Panc1 (cell line): Measurements from ENCODE around the gene HAUS1. TPM values are rescaled to one million over a fixed set of nuclear protein-coding genes. Genes with fewer than 3 reads are reported as not detected.

Source experiments
- ATAC-seq: fragments of 200-7000 bp; cut with Tn5 transposase; 2 replicates; pipeline ENCODE4 v1.9.1; 2020; ENCODE audit warnings: mild to moderate bottlenecking, moderate library complexity
- BruUV-seq: library from RNA; stranded (reverse); fragments of 400-500 nt; replicated peaks from 2 replicates; lab custom pipeline; 2021; lab: Mats Ljungman, UMichigan
- CTCF ChIA-PET: fragments of 300-600 bp; sonication (Branson Sonifier 250); formaldehyde crosslinking; loops from one replicate; lab custom pipeline; 2022; ENCODE audit warnings: antibody characterized with exemption; lab: Charles Lee
- POLR2A ChIA-PET: fragments of 300-600 bp; sonication (Branson Sonifier 250); formaldehyde crosslinking; loops from one replicate; lab custom pipeline; 2022; ENCODE audit warnings: antibody characterized with exemption; lab: Charles Lee
- DNase-seq: peaks from one replicate; pipeline ENCODE4 v3.0.0-alpha.2; 2010; ENCODE audit warnings: low read depth, low spot score
- H3K27ac ChIP-seq: 2 replicates; pipeline ENCODE4 v1.5.1; 2011; ENCODE audit warnings: mild to moderate bottlenecking, low read length, inconsistent platforms
- H3K27me3 ChIP-seq: fragments of 200-500 bp; sonication (Bioruptor generic); 2 replicates; pipeline ENCODE4 v1.6.0; 2014; ENCODE audit warnings: low read length, inconsistent platforms; ENCODE audit not compliant: control insufficient read depth, insufficient read depth
- H3K36me3 ChIP-seq: fragments of 200-500 bp; sonication (Bioruptor generic); 2 replicates; pipeline ENCODE4 v1.5.1; 2014; ENCODE audit warnings: inconsistent platforms, mild to moderate bottlenecking, low read length, moderate library complexity; ENCODE audit not compliant: control insufficient read depth, insufficient read depth
- H3K4me1 ChIP-seq: 2 replicates; pipeline ENCODE4 v1.5.1; 2011; ENCODE audit warnings: inconsistent platforms, mild to moderate bottlenecking, low read length, moderate library complexity; ENCODE audit not compliant: control insufficient read depth, insufficient read depth
- H3K4me3 ChIP-seq, 2 experiments: 2 replicates each; pipeline ENCODE4 v1.5.1; 2011 to 2012; ENCODE audit warnings: low read depth in 2 of 2, low read length in 2 of 2, mild to moderate bottlenecking in 2 of 2, inconsistent platforms in 1 of 2, moderate library complexity in 1 of 2
- H3K9me3 ChIP-seq: fragments of 200-500 bp; sonication (Bioruptor generic); 2 replicates; pipeline ENCODE4 v1.5.1; 2014; ENCODE audit warnings: low read depth, mild to moderate bottlenecking, inconsistent platforms, low read length, moderate library complexity; ENCODE audit not compliant: control insufficient read depth, insufficient read depth
- POLR2AphosphoS5 ChIP-seq: IDR thresholded peaks from 2 replicates; pipeline ENCODE4 v1.6.1; 2012; ENCODE audit warnings: mild to moderate bottlenecking, low read depth, low read length, moderate library complexity
- SIN3A ChIP-seq: IDR thresholded peaks from 2 replicates; pipeline ENCODE4 v1.6.1; 2012; ENCODE audit warnings: low read depth, mild to moderate bottlenecking, low read length, moderate library complexity, borderline replicate concordance; ENCODE audit not compliant: insufficient read depth
- TCF7L2 ChIP-seq: IDR thresholded peaks from 2 replicates; pipeline ENCODE4 v1.6.1; 2011; ENCODE audit warnings: mild to moderate bottlenecking, low read depth, low read length, inconsistent platforms
- in situ Hi-C: cut with HindIII; loops from 2 replicates; pipeline ENCODE4 v1.10.0; 2016; ENCODE audit warnings: low sequenced_read_pairs, low pct_unique_long_range_greater_than_20kb
- intact Hi-C: fragments of 100-400 bp; cut with micrococcal nuclease; formaldehyde crosslinking; loops from one replicate; pipeline ENCODE4 v1.10.0; 2022; ENCODE audit not compliant: unreplicated experiment
- total RNA-seq: library from RNA; stranded (reverse); gene quantifications from one replicate; pipeline ENCODE4 v1.2.1, GENCODE V29; 2021; ENCODE audit not compliant: unreplicated experiment
- TF ChIP-seq, protein P1 (sequence below), 2 experiments: IDR thresholded peaks; 2 replicates each; pipeline ENCODE4 v1.6.1; 2011 to 2012; ENCODE audit warnings: low read depth in 2 of 2, control low read depth in 1 of 2, low read length in 1 of 2, mild to moderate bottlenecking in 1 of 2, moderate library complexity in 1 of 2; ENCODE audit not compliant: insufficient read depth in 1 of 2
- TF ChIP-seq, protein P2 (sequence below): fragments of 450-650 bp; IDR thresholded peaks from 2 replicates; pipeline ENCODE4 v1.5.1; 2017; ENCODE audit warnings: mild to moderate bottlenecking

The HAUS1 gene
- total RNA-seq, 1 experiment from 2014 or later = 28.4 TPM

DNA sequence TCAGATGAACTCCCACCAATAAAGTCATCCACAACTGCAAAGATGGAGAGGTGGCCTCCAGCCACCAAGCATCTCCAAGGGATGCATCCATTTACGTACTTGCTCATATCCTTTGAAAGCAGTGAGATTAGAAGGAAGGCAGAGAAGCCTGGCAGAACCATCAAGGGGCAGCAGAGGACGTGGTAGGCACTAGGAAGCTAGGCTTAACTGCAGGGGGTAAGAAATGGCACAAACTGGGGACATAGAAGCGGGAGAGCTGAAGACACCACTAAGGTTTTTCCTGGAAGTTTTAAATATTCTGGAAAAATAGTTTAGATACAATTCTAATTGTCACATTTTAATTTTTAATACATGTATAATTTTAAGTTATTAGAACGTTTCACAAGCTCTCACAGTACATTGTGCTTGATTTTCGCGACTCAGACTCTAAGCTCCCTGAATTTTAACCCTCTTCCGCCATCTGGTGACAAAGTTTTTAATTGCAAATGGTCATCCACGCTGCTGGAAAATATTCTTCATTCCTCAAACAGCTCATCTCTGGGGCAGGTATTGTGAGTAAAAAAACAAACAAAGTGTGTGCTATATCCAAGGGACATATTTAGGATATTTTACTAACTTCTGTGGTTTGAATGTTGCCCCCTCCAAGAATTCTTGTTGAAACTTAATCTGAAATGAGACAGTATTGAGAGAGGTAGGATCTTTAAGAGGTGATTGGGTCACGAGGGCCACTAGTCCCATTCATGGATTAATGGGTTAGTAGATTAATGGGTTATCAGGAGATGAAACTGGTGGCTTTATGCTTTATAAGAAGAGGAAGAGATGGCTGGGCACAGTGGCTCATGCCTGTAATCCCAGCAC is 30.5 kb upstream of the HAUS1 start:
- H3K9me3 ChIP-seq = no peaks in the 10 kb centered on the region
- DNase-seq (peak; percentile 82), ATAC-seq (peak; percentile 70)
- H3K4me3 ChIP-seq = no peak overlapping the region
- no peaks in the 10 kb centered on the region for H3K27me3 ChIP-seq
- no peaks in the 10 kb centered on the region for H3K4me1 ChIP-seq
- in situ Hi-C loops = no loop called here
- BruUV-seq = no TSS peak
- H3K27ac ChIP-seq = no peak overlapping the region
- ChIA-PET POLR2A (no interaction called here), CTCF (interaction anchor here (0.6 to 0.9 kb wide), 4 partner anchors 159 to 1057 kb away, joined by 3 to 26 read pairs (median 11); no protein-coding TSS in a partner anchor)
- H3K36me3 ChIP-seq = no peaks in the 10 kb centered on the region; the same call in none of the 2 replicates
- TF ChIP-seq SIN3A (no peak), POLR2AphosphoS5 (no peak), TCF7L2 (no peak)
- TF ChIP-seq, protein P1, sequence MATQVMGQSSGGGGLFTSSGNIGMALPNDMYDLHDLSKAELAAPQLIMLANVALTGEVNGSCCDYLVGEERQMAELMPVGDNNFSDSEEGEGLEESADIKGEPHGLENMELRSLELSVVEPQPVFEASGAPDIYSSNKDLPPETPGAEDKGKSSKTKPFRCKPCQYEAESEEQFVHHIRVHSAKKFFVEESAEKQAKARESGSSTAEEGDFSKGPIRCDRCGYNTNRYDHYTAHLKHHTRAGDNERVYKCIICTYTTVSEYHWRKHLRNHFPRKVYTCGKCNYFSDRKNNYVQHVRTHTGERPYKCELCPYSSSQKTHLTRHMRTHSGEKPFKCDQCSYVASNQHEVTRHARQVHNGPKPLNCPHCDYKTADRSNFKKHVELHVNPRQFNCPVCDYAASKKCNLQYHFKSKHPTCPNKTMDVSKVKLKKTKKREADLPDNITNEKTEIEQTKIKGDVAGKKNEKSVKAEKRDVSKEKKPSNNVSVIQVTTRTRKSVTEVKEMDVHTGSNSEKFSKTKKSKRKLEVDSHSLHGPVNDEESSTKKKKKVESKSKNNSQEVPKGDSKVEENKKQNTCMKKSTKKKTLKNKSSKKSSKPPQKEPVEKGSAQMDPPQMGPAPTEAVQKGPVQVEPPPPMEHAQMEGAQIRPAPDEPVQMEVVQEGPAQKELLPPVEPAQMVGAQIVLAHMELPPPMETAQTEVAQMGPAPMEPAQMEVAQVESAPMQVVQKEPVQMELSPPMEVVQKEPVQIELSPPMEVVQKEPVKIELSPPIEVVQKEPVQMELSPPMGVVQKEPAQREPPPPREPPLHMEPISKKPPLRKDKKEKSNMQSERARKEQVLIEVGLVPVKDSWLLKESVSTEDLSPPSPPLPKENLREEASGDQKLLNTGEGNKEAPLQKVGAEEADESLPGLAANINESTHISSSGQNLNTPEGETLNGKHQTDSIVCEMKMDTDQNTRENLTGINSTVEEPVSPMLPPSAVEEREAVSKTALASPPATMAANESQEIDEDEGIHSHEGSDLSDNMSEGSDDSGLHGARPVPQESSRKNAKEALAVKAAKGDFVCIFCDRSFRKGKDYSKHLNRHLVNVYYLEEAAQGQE (IDR thresholded peaks at IDR 0.05; ENCODE audit: insufficient read depth in 1 of 2, low read depth in 2 of 2, low read length in 1 of 2) = no peak
- TF ChIP-seq, protein P2, sequence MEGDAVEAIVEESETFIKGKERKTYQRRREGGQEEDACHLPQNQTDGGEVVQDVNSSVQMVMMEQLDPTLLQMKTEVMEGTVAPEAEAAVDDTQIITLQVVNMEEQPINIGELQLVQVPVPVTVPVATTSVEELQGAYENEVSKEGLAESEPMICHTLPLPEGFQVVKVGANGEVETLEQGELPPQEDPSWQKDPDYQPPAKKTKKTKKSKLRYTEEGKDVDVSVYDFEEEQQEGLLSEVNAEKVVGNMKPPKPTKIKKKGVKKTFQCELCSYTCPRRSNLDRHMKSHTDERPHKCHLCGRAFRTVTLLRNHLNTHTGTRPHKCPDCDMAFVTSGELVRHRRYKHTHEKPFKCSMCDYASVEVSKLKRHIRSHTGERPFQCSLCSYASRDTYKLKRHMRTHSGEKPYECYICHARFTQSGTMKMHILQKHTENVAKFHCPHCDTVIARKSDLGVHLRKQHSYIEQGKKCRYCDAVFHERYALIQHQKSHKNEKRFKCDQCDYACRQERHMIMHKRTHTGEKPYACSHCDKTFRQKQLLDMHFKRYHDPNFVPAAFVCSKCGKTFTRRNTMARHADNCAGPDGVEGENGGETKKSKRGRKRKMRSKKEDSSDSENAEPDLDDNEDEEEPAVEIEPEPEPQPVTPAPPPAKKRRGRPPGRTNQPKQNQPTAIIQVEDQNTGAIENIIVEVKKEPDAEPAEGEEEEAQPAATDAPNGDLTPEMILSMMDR = peak; percentile 59
- intact Hi-C loops = loop anchor here (5.0 kb wide), 2 partner anchors 101 to 406 kb away; no protein-coding TSS in a partner anchor

DNA sequence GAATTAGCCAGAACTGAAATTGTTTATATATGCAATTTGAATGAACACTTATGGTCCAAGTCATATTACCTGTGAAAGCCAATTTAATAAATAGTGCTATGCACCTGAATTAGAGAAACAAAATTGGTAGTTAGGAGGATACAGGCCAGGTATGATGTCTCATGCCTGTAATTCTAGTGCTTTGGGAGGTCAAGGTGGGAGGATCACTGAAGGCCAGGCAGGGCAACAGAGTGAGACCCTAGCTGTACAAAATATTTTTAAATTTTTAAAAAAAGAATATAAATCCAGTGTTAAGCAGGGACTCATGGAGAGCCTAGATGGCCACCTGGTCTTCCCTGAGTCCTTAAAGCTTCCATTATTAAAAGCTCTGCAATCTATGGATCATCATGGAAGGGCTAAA is 24.8 kb upstream of the HAUS1 start:
- no TSS peak for BruUV-seq
- in situ Hi-C loops = no loop called here

More for the DNA sequence above, 24.8 kb upstream of the HAUS1 start:
- no peaks in the 10 kb centered on the region for H3K9me3 ChIP-seq
- H3K36me3 ChIP-seq = peaks cover 10% of the 10 kb centered on the region; the same call in 1 of the 2 replicates
- H3K27me3 ChIP-seq = no peaks in the 10 kb centered on the region
- intact Hi-C loops = no loop called here
- DNase-seq (no peak), ATAC-seq (no peak)
- no peak overlapping the region for H3K27ac ChIP-seq
- no peaks in the 10 kb centered on the region for H3K4me1 ChIP-seq
- TF ChIP-seq, protein P1 (IDR thresholded peaks at IDR 0.05; ENCODE audit: insufficient read depth in 1 of 2, low read depth in 2 of 2, low read length in 1 of 2) = no peak
- TF ChIP-seq, protein P2 = no peak
- no peak for TF ChIP-seq TCF7L2
- no peak for TF ChIP-seq POLR2AphosphoS5
- no peak for TF ChIP-seq SIN3A
- ChIA-PET POLR2A (no interaction called here), CTCF (no interaction called here)
- H3K4me3 ChIP-seq = no peak overlapping the region
